Measurements from ENCODE around the gene MAPK13.
"Not testable (repeated sequence)": the region's sequence is repeated elsewhere in the genome, so short reads cannot be mapped to it uniquely, and the experiment has no call there.

MAPK13 gene

GRCh38 chr6:36115412-36115811 is 14.9 kb upstream of the MAPK13 start:
- no peak for DNase-seq

GRCh38 chr6:36116066-36116864 is 14.0 kb upstream of the MAPK13 start:
- no peak for DNase-seq

DNA sequence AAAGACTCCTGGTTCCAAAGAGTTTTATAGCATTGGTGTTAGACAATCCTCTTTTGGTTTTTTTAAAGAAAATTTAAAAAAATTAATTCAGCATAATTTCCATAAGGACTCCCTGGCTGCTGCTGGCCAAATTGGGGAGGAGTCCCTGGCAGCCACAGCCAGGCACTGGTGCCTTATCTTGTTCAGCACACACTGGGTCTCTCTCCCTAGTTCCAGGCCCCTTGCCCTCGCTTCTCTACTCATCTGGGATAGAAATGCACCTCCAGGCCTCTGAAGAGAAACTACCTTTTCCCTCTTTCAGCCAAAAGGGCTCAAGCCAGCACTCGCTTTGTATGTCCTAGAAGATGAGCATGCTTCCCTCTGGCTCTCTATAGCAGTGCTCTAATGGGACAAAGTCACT is 13.4 kb upstream of the MAPK13 start:
- DNase-seq, result no peak

- no peak for DNase-seq
Observed at GRCh38 chr6:36117658-36118549, 12.4 kb upstream of the MAPK13 start.

DNA sequence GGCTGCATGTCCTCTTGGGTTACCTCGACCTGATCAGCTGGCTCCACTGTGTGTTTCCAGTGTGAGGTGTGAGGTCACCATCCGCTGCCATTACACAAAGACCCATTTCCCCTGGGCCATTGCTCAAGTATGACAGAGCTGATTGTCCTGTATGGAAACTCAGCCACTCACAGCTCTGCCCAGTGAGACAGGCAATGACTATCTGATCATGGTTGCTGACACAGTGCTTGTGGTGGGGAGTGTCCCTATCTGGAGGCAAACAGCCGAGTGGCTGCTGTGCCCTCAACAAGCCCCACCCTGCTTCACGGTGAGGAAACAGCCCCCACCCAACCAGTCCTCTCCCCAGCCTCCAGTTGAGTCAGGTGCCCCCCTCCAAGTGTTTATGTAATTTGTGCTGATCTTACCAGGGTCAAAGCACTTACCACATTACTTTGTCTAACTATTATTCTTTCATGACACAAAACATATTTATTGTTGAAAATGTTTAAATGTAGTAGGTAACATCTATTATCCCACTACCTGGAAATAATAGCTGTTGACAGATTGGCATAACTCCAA is 11.7 kb upstream of the MAPK13 start:
- peak; percentile 32 for DNase-seq

DNA sequence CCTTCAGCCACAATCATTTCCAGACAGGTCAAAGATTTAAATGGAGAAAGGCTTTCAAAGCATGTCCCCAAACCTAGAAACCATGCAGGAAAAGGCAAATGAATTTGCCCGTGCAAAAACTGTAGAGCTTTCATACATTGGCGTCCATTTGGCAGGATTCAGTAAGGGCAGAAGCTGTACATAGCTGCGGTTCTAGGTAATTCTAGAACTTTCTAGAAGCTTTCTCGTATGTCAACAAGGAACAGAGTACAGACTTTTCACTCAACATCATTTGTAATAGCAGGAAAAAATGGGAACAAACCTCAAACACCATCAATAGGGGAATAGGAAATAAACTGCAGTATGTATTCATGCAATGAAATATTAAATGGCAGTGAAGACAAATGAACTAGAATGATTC is 11.1 kb upstream of the MAPK13 start:
- no peak for DNase-seq

GRCh38 chr6:36120018-36120417 is 10.3 kb upstream of the MAPK13 start:
- no peak for DNase-seq

DNA sequence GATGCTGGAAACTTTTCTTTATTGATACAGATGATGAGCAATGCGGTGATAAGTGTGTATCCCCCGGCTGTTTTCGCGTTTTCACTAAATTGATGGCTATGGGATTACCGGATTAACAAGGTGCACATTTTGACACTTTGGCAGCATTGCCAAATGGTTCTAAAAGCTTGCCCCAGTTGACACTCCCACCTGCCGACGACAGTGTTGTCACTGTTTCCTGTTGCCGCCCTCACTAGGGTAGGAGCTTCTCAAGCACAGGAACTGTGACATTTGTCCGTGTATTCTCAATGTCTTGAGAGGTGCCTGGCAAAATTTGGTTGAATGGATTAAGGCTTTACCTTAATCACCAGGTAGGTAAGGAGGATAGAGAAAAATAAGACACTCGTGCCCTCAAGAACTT is 9.8 kb upstream of the MAPK13 start:
- DNase-seq, result peak; percentile 58

DNA sequence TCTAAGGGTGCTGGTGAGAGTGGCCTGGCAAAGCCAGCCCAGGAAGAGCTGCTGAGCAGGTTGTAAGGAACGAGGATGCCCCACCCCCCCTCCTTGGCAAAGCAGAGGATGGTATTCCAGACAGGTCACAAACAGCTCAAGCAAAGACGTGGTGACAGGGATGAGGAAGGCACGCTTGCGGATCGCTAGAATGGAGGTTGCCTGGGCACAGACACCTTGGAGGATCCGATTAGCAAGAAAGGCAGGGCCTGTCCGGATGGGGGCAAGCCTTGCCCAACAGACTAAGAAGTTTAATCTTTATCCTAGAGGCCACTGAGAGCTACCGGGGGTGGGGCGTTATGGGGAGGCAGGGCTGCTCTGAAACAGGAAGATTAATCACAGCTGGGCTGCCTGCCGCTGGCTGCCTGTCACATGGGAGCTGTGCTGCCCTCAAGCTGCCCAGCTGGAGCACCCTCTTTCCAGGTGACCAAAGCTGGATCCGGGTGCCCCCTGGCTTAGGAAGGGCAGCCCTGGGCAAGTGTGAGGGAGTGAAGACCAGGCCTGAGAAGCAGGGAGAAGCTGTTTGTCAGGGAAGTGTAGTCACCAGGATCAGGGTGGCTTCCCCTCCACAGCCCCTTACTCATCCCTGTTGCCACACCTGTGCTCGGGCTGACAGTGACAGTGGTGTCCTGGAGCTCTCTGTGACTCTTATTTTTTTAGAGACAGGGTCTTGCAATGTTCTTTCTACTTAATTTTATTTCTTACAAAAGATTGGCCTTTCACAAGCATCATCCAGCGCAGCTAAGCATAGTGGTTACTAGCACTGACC is 9.1 kb upstream of the MAPK13 start:
- DNase-seq, result no peak

DNA sequence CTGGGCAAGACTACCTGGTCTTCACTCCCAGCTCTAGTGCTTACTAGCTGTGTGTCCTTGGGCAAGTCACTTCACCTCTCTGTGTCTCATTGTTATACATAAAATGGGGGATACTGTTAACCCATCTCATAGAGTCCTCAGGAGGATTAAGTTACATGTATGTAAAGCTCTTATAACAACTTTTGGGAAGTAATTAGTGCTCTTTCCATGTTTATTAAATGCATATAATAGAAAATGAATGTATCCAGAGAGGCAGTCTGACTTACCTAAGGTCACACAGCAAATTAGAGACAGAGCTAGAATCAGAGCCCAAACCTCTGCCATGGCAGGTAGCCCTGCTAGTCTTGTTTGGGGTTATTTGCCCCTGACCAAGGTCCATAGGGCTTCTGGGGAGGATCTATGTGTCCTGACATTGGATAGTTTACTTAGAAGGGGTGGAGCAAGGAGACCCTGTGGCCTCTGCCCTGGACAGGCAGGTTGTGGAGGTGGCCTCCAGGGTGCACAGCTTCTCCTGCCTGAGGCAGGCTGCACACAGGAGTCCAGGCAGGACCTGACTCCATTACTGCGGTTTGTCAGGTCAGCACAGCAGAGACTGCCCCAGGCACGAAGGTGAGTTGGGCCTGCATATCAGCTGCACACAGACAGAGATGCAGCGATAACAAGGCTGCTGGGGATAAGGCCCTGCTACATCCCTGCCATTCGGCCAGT is 8.4 kb upstream of the MAPK13 start:
- DNase-seq, result no peak

- no peak for DNase-seq
Observed at GRCh38 chr6:36122495-36123269, 7.6 kb upstream of the MAPK13 start.

GRCh38 chr6:36123270-36124139 is 6.8 kb upstream of the MAPK13 start:
- peak; percentile 83 for DNase-seq

DNA sequence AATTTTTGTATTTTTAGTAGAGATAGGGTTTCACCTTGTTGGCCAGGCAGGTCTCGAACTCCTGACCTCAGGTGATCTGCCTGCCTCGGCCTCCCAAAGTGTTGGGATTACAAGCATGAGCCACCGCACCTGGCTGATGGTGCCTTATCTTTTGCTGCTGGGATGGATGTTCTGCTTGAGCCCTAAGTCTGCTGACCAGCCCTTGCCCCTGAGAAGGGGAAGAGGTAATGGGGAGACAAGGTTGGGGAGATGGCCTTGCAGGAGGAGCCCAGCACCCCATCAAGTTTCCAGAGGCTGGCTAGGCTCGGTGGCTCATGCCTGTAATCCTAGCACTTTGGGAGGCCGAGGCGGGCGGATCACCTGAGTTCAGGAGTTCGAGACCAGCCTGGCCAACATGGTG is 6.0 kb upstream of the MAPK13 start:
- not testable (repeated sequence) for DNase-seq

- DNase-seq, result no peak
Observed at GRCh38 chr6:36124881-36125280, 5.4 kb upstream of the MAPK13 start.

DNA sequence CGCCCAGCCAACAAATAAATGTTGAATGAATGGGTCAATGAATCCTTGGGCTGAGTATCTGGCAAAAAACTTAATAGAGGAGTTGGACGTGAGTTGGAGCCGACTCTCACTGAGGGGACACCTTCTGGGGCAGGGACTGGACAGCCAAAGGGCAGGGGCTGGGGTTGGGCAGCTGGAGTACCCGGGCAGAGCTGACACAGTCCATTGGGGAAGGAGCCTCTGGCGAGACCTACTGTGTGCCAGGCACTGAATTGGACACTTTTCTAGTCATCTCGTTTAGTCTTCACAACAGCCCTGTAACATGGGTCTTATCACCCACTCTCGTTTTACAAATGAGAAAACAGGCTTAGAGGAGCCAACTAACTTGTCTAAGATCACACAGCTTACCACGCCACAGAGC is 4.7 kb upstream of the MAPK13 start:
- no peak for DNase-seq

DNA sequence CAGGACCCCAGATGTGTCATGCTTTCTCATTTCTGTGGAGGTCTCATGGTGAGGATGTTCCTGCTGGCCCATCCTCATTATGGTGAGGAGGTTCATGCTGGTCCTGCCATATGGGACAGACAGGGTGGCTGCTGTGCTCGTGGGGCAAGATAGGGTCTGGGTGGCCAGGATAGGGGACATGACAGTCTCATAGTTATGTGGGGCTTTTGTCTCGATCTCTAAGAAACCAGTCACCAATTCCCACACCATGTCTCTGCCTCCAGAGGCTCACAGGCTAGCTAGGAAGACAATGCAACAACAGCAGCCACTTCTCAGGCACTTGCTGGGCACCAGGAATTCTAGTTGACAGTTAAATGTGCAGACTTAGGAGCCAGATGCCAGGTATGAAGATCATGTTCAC is 4.2 kb upstream of the MAPK13 start:
- no peak for DNase-seq

- no peak for DNase-seq
Observed at GRCh38 chr6:36126553-36127458, 3.5 kb upstream of the MAPK13 start.

DNA sequence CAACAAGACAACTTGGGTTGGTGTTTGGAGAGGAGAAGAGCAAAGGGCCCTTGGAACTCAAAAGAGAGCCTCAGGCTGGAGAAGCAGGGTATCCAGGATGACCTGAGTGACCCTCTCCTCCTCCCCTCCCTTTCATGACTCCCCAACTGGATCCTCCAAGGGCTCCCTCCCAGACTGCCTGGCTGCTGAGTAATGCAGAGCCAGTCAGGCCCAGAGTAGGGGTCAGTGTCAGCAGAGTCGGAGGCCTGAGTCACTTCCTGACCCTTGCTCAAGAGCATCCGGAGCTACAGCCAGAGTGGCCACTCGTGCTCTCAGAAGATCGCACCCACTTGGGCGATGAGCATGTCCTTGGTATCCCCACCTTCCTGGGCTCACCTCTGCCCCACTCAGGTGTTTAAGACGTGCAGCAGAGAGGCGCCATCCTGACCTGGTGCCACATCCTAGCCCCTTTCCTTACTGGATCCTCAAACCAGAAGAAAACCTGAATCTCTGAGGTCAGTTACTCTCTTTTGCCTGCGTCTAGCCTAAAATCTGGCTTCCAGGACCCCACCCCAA is 2.8 kb upstream of the MAPK13 start:
- no peak for DNase-seq

DNA sequence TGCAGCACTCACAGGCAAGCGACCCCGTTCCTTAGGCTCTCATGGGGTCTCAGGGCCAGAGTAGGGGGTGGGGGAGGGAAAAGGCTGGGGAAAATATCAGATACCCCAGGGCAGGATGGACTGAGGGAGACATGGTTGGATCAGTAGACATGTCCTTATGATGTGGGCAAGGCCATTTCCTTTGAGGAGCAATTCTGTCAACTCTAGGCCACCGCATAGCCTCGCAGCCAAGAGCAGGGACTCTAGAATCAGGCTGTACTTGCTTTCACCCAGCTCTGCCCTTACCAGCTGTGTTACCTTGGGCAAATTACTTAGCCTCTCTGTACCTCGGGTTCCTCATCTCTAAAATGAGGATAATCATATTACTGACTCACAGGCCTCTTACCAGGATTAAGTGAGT is 2.2 kb upstream of the MAPK13 start:
- DNase-seq, result no peak
